B cell (primary cell): Measurements from ENCODE around the gene TCF3. TPM values are rescaled to one million over a fixed set of nuclear protein-coding genes. Genes with fewer than 3 reads are reported as not detected.

Experiments
- ATAC-seq: fragments of 200-7000 bp; cut with Tn5 transposase; one replicate; pipeline ENCODE4 v1.10.0; 2021; ENCODE audit warnings: low read depth, mild to moderate bottlenecking, moderate number of reproducible peaks, moderate library complexity
- CTCF ChIA-PET: fragments of 350-600 bp; sonication (Branson Sonifier 250); formaldehyde crosslinking; loops from one replicate; lab custom pipeline; 2021; ENCODE audit warnings: antibody characterized with exemption, inconsistent platforms; lab: Charles Lee
- POLR2A ChIA-PET: fragments of 350-600 bp; sonication (Branson Sonifier 250); formaldehyde crosslinking; loops from one replicate; lab custom pipeline; 2021; ENCODE audit warnings: antibody characterized with exemption; lab: Charles Lee
- DNase-seq: peaks from one replicate; pipeline ENCODE4 v3.0.0; 2013
- H2AFZ ChIP-seq: 2 replicates; pipeline ENCODE4 v1.6.1; 2012; ENCODE audit warnings: mild to moderate bottlenecking, low read depth, low read length; ENCODE audit not compliant: insufficient read depth, poor library complexity, severe bottlenecking
- H3K27ac ChIP-seq, 2 donors: 1 replicate in 1 of 2; 2 replicates in 1 of 2; pipeline ENCODE4 v1.5.1; 2012 to 2013; ENCODE audit warnings: low read length in 2 of 2, mild to moderate bottlenecking in 2 of 2, moderate library complexity in 1 of 2
- H3K27me3 ChIP-seq, 4 experiments: fragments of 200-600 bp in 1 of 4; sonication (generic) in 1 of 4; replicated peaks in 1 of 4; 1 replicate in 2 of 4; 2 replicates in 2 of 4; pipeline versions ENCODE4 v1.6.1 to v1.7.0; 2013 to 2016; ENCODE audit warnings: low read length in 3 of 4, mild to moderate bottlenecking in 2 of 4, mixed read lengths in 1 of 4, moderate library complexity in 1 of 4; ENCODE audit not compliant: insufficient read depth in 4 of 4, control insufficient read depth in 3 of 4; ENCODE audit errors: control extremely low read depth in 1 of 4
- H3K36me3 ChIP-seq, 2 experiments: replicated peaks in 1 of 2; 1 replicate in 1 of 2; 2 replicates in 1 of 2; pipeline versions ENCODE4 v1.6.1 to v1.7.1; 2013; ENCODE audit warnings: low read length in 1 of 2; ENCODE audit not compliant: insufficient read depth in 2 of 2, control insufficient read depth in 1 of 2; ENCODE audit errors: control extremely low read depth in 1 of 2, extremely low read depth in 1 of 2
- H3K4me1 ChIP-seq, 2 donors: fragments of 200-600 bp in 1 of 2; sonication (generic) in 1 of 2; 1 replicate in 1 of 2; 2 replicates in 1 of 2; pipeline versions ENCODE4 v1.5.1 to v1.6.1; 2013 to 2017; ENCODE audit warnings: low read length in 2 of 2; ENCODE audit not compliant: control insufficient read depth in 2 of 2, insufficient read depth in 2 of 2
- H3K4me2 ChIP-seq: replicated peaks from 2 replicates; pipeline ENCODE3; 2012; ENCODE audit warnings: mild to moderate bottlenecking, low read depth, low read length; ENCODE audit not compliant: poor library complexity, severe bottlenecking
- H3K4me3 ChIP-seq, 5 experiments: fragments of 200-600 bp in 1 of 5; sonication (generic) in 1 of 5; 1 replicate in 3 of 5; 2 replicates in 2 of 5; pipeline versions ENCODE4 v1.5.1 to v1.7.0; 2011 to 2016; ENCODE audit warnings: low read length in 4 of 5, mild to moderate bottlenecking in 4 of 5, low read depth in 2 of 5, control low read depth in 1 of 5, moderate library complexity in 1 of 5; ENCODE audit not compliant: insufficient read depth in 1 of 5; ENCODE audit errors: control extremely low read depth in 1 of 5, extremely low read depth in 1 of 5
- H3K79me2 ChIP-seq: fragments of 200-600 bp; sonication (generic); one replicate; pipeline ENCODE4 v1.6.0; 2016; ENCODE audit warnings: low read length; ENCODE audit not compliant: control insufficient read depth, insufficient read depth
- H3K9ac ChIP-seq: fragments of 200-600 bp; sonication (generic); 2 replicates; pipeline ENCODE4 v1.6.1; 2017; ENCODE audit warnings: mild to moderate bottlenecking, low read length, moderate library complexity
- H3K9me3 ChIP-seq, 3 donors: one replicate each; pipeline versions ENCODE4 v1.6.1 to v1.7.1; 2013; ENCODE audit warnings: low read length in 2 of 3; ENCODE audit not compliant: control insufficient read depth in 2 of 3, insufficient read depth in 1 of 3; ENCODE audit errors: control extremely low read depth in 1 of 3
- H4K20me1 ChIP-seq: 2 replicates; pipeline ENCODE4 v1.6.0; 2012; ENCODE audit warnings: mild to moderate bottlenecking, low read length; ENCODE audit not compliant: insufficient read depth, control insufficient read depth, poor library complexity, severe bottlenecking
- H3K27ac Mint-ChIP-seq: one replicate; pipeline ENCODE4 v1.8.0; 2021; ENCODE audit warnings: mixed read lengths
- H3K27me3 Mint-ChIP-seq: one replicate; pipeline ENCODE4 v1.8.0; 2021; ENCODE audit warnings: mixed read lengths
- H3K4me1 Mint-ChIP-seq: one replicate; pipeline ENCODE4 v1.8.0; 2021; ENCODE audit warnings: mixed read lengths
- H3K4me3 Mint-ChIP-seq: one replicate; pipeline ENCODE4 v1.8.0; 2021; ENCODE audit warnings: mixed read lengths
- H3K9me3 Mint-ChIP-seq: one replicate; pipeline ENCODE4 v1.8.0; 2022; ENCODE audit warnings: mixed read lengths; ENCODE audit not compliant: insufficient read depth
- EZH2 ChIP-seq: IDR thresholded peaks from 2 replicates; pipeline ENCODE4 v1.6.1; 2012; ENCODE audit warnings: borderline replicate concordance, low read depth, mild to moderate bottlenecking, moderate library complexity, low read length; ENCODE audit not compliant: insufficient read depth, poor library complexity, severe bottlenecking
- WGBS: methylation state at CpG from one replicate; pipeline ENCODE4 v1.1.5; 2013; ENCODE audit warnings: missing lambda C conversion rate; ENCODE audit not compliant: insufficient coverage; 5-methylcytosine and 5-hydroxymethylcytosine counted together
- intact Hi-C: fragments of 100-400 bp; cut with micrococcal nuclease; formaldehyde crosslinking; loops from one replicate; pipeline ENCODE4 v1.10.0; 2022
- polyA plus RNA-seq: library from polyadenylated mRNA; depleted of rRNA; stranded (reverse); fragments of >200 nt; gene quantifications from 2 replicates; pipeline ENCODE4 v1.2.3, GENCODE V29; 2012
- total RNA-seq, 2 donors: library from RNA; stranded (reverse); fragments of 120-200 nt in 1 of 2; gene quantifications; 1 replicate in 1 of 2; 2 replicates in 1 of 2; pipeline versions ENCODE4 v1.2.3 to v1.2.4, GENCODE V29; 2013 to 2022
- TF ChIP-seq, protein P1 (sequence below): fragments of 200-600 bp; IDR thresholded peaks from one replicate; pipeline ENCODE4 v1.8.0; 2022; ENCODE audit warnings: antibody characterized with exemption, mild to moderate bottlenecking

Gene TCF3
- total and polyA plus RNA-seq, 2 donors (not counting 1 experiment from before 2014, with no cell fraction given), result 278 to 588 TPM

DNA sequence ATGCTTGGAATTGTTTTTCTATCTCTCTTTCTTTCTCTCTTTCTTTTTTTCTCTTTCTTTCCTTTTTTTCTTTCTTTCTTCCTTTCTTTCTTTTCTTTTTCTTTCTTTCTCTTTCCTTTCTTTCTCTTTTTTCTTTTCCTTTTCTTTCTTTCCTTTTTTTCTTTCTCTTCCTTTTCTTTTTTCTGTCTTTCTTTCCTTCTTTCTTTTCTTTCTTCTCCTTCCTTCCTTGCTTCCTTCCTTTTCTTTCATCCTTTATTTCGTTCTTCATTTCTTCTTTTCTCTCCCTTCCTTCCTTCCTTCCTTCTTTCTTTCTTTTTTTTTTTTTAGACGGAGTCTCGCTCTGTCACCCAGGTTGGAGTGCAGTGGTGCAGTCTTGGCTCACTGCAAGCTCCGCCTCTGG lies 82.4 kb downstream of the TCF3 start:
- POLR2A ChIA-PET, result no interaction called here

More for the DNA sequence above, 82.4 kb downstream of the TCF3 start:
- H4K20me1 ChIP-seq, result peaks cover 5% of the 10 kb centered on the region
- H3K4me1 ChIP-seq, result peaks cover 11 to 13% of the 10 kb centered on the region in 2 donors
- Mint-ChIP-seq H3K27me3 (peaks cover 3% of the 10 kb centered on the region), H3K27ac (peak overlapping the region; percentile 65), H3K4me3 (peak overlapping the region; percentile 53), H3K4me1 (peaks cover 2% of the 10 kb centered on the region), H3K9me3 (no peaks in the 10 kb centered on the region)
- H3K79me2 ChIP-seq, result peaks cover 3% of the 10 kb centered on the region
- H3K27ac ChIP-seq, result no peak overlapping the region
- WGBS, result 0% methylated on average over 1 of the region's 4 CpGs
- CTCF ChIA-PET, result interaction anchor here (1.0 kb wide), 1 partner anchor 24 kb away, joined by 4 read pairs; no protein-coding TSS in a partner anchor
- ATAC-seq (no peak), DNase-seq (no peak)
- no peak overlapping the region for H3K9ac ChIP-seq
- no peaks in the 10 kb centered on the region for H3K36me3 ChIP-seq
- no peak overlapping the region for H2AFZ ChIP-seq
- no peak overlapping the region for H3K4me3 ChIP-seq
- TF ChIP-seq EZH2, result no peak
- TF ChIP-seq, protein P1, sequence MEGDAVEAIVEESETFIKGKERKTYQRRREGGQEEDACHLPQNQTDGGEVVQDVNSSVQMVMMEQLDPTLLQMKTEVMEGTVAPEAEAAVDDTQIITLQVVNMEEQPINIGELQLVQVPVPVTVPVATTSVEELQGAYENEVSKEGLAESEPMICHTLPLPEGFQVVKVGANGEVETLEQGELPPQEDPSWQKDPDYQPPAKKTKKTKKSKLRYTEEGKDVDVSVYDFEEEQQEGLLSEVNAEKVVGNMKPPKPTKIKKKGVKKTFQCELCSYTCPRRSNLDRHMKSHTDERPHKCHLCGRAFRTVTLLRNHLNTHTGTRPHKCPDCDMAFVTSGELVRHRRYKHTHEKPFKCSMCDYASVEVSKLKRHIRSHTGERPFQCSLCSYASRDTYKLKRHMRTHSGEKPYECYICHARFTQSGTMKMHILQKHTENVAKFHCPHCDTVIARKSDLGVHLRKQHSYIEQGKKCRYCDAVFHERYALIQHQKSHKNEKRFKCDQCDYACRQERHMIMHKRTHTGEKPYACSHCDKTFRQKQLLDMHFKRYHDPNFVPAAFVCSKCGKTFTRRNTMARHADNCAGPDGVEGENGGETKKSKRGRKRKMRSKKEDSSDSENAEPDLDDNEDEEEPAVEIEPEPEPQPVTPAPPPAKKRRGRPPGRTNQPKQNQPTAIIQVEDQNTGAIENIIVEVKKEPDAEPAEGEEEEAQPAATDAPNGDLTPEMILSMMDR, result peak; percentile 48
- H3K9me3 ChIP-seq, result no peaks in the 10 kb centered on the region
- peaks cover 0 to 18% (median 0%) of the 10 kb centered on the region in 4 experiments for H3K27me3 ChIP-seq
- intact Hi-C loops, result no loop called here
- H3K4me2 ChIP-seq, result no peak overlapping the region
